K562 (cell line): Measurements from ENCODE around the gene NIPA2. TPM values are rescaled to one million over a fixed set of nuclear protein-coding genes. Genes with fewer than 3 reads are reported as not detected.

Experiments used
- ATAC-seq: fragments of 200-7000 bp; cut with Tn5 transposase; 3 replicates; pipeline ENCODE4 v1.9.1; 2020; ENCODE audit warnings: moderate library complexity
- BruUV-seq: library from RNA; stranded (reverse); fragments of 400-500 nt; replicated peaks from 2 replicates; lab custom pipeline; 2021; lab: Mats Ljungman, UMichigan
- CTCF ChIA-PET: fragments of 300-600 bp; formaldehyde crosslinking; extraction: SDS; loops from one replicate; lab custom pipeline; 2021; ENCODE audit warnings: low intra/inter-chr PET ratio; lab: Yijun Ruan, JAX
- POLR2A ChIA-PET: fragments of 300-600, 350-650 bp; sonication (Branson Sonifier 250); formaldehyde crosslinking; extraction: SDS; loops from one replicate; lab custom pipeline; 2021; ENCODE audit warnings: antibody characterized with exemption, inconsistent platforms; lab: Yijun Ruan, JAX
- DNase-seq, 4 experiments: peaks; one replicate each; pipeline versions ENCODE4 v3.0.0 to v3.0.0-alpha.2; 2011 to 2018; ENCODE audit warnings: low spot score in 3 of 4, mixed read lengths in 3 of 4; ENCODE audit errors: extremely low read depth in 1 of 4
- FAIRE-seq: peaks from 2 replicates; lab custom pipeline; 2011; peaks lifted over from hg19 to GRCh38; lab: Jason Lieb, UNC
- H2AFZ ChIP-seq: 2 replicates; pipeline ENCODE4 v1.6.0; 2011; ENCODE audit warnings: low read depth, low read length, control low read depth, inconsistent platforms
- H3K27ac ChIP-seq: fragments of 200-600 bp; 3 replicates; pipeline ENCODE4 v1.8.0; 2011; ENCODE audit warnings: low read depth, mild to moderate bottlenecking, control low read depth, inconsistent platforms, low read length, moderate library complexity, mixed read lengths; ENCODE audit errors: extremely low read depth
- H3K27me3 ChIP-seq, 2 experiments: fragments of 300-600 bp in 1 of 2; 2 replicates in 1 of 2; 3 replicates in 1 of 2; pipeline versions ENCODE4 v1.6.0 to v1.8.0; 2011; ENCODE audit warnings: inconsistent platforms in 2 of 2, low read length in 2 of 2, mild to moderate bottlenecking in 1 of 2, mixed read lengths in 1 of 2, moderate library complexity in 1 of 2; ENCODE audit not compliant: control insufficient read depth in 2 of 2, insufficient read depth in 2 of 2
- H3K36me3 ChIP-seq: fragments of 300-600 bp; 3 replicates; pipeline ENCODE4 v1.8.0; 2011; ENCODE audit warnings: mild to moderate bottlenecking, low read length, inconsistent platforms; ENCODE audit not compliant: control insufficient read depth, insufficient read depth
- H3K4me1 ChIP-seq, 2 experiments: fragments of 200-600 bp in 1 of 2; replicated peaks in 1 of 2; 2 replicates in 1 of 2; 3 replicates in 1 of 2; pipeline versions ENCODE4 v1.5.1 to v1.8.0; 2011; ENCODE audit warnings: inconsistent platforms in 2 of 2, low read length in 2 of 2, mild to moderate bottlenecking in 1 of 2, mixed read lengths in 1 of 2, moderate library complexity in 1 of 2; ENCODE audit not compliant: control insufficient read depth in 2 of 2, insufficient read depth in 2 of 2
- H3K4me2 ChIP-seq: 2 replicates; pipeline ENCODE4 v1.6.1; 2011; ENCODE audit warnings: low read length, control low read depth, inconsistent platforms, mixed read lengths; ENCODE audit not compliant: insufficient read depth
- H3K4me3 ChIP-seq: fragments of 200-600 bp; sonication (generic), shearing (Covaris generic); 2 replicates; pipeline ENCODE4 v1.5.1; 2016; ENCODE audit warnings: control low read depth, inconsistent platforms
- H3K79me2 ChIP-seq: fragments of 200-600 bp; 3 replicates; pipeline ENCODE4 v1.8.0; 2011; ENCODE audit warnings: low read length, inconsistent platforms; ENCODE audit not compliant: control insufficient read depth, insufficient read depth
- H3K9ac ChIP-seq, 2 experiments: 2 replicates each; pipeline versions ENCODE4 v1.6.0 to v1.6.1; 2011; ENCODE audit warnings: low read depth in 2 of 2, low read length in 2 of 2, control low read depth in 1 of 2, inconsistent platforms in 1 of 2, mild to moderate bottlenecking in 1 of 2, mixed read lengths in 1 of 2; ENCODE audit not compliant: insufficient read depth in 1 of 2
- H3K9me1 ChIP-seq: one replicate; pipeline ENCODE4 v1.6.0; 2011; ENCODE audit warnings: inconsistent platforms, mild to moderate bottlenecking, low read length, moderate library complexity; ENCODE audit not compliant: control insufficient read depth, insufficient read depth
- H3K9me3 ChIP-seq: replicated peaks from 2 replicates; pipeline ENCODE4 v1.5.1; 2011; ENCODE audit warnings: low read depth, low read length, inconsistent platforms; ENCODE audit not compliant: control insufficient read depth, insufficient read depth
- H4K20me1 ChIP-seq: replicated peaks from 2 replicates; pipeline ENCODE4 v1.6.1; 2011; ENCODE audit warnings: low read length, inconsistent platforms, mixed read lengths; ENCODE audit not compliant: control insufficient read depth, insufficient read depth
- C11orf30 ChIP-seq: fragments of 450-650 bp; IDR thresholded peaks from 2 replicates; pipeline ENCODE4 v1.6.1; 2016; ENCODE audit warnings: low read depth, mild to moderate bottlenecking
- ZNF592 ChIP-seq: fragments of 450-650 bp; IDR thresholded peaks from 2 replicates; pipeline ENCODE4 v1.6.1; 2017; ENCODE audit warnings: antibody characterized with exemption, mild to moderate bottlenecking
- WGBS: fragments of 100-300 bp; shearing (Covaris generic); methylation state at CpG from one replicate; pipeline ENCODE4 v1.1.6; 2016; ENCODE audit warnings: low coverage, mixed read lengths; ENCODE audit not compliant: insufficient coverage; ENCODE audit errors: missing lambda C conversion rate; 5-methylcytosine and 5-hydroxymethylcytosine counted together
- in situ Hi-C: fragments of 300-500 bp; cut with MboI; formaldehyde crosslinking; loops from 4 replicates; pipeline ENCODE4 v1.15.0; 2018; ENCODE audit warnings: inconsistent platforms, mixed read lengths
- intact Hi-C: fragments of 100-400 bp; cut with micrococcal nuclease; formaldehyde crosslinking; loops from 2 replicates; pipeline ENCODE4 v1.14.2; 2022
- polyA plus RNA-seq, 8 experiments: library from polyadenylated mRNA; depleted of rRNA in 4 of 8; stranded (reverse) in 5 of 8; unstranded in 3 of 8; fragments of >200 nt; fragmentation: Nextera tagmentation in 2 of 8; fragmentation: Illumina TruSeq in 1 of 8; extraction: Ambion mirVana in 2 of 8; extraction: Trizol in 1 of 8; gene quantifications; 2 replicates each; pipeline versions ENCODE4 v1.2.1 to v1.2.3, GENCODE V29; 2011 to 2014; ENCODE audit warnings: inconsistent platforms in 1 of 8, missing spikeins in 1 of 8
- total RNA-seq, 7 experiments: library from RNA; depleted of rRNA in 6 of 7; stranded (reverse); fragments of >200 nt in 6 of 7; fragmentation: Illumina TruSeq in 2 of 7; extraction: Trizol in 2 of 7; gene quantifications; 2 replicates each; pipeline versions ENCODE4 v1.2.1 to v1.2.3, GENCODE V29; 2011 to 2021; ENCODE audit warnings: low replicate concordance in 1 of 7

Gene NIPA2
- total and polyA plus RNA-seq, 9 of the 15 experiments (the other 6 are each of a cell fraction or from before 2014, with no cell fraction given) = 18.7 to 107 (median 87.3) TPM

GRCh38 chr15:22872936-22873701 lies 34.7 kb downstream of the NIPA2 start:
- ChIA-PET CTCF (no interaction called here), POLR2A (no interaction called here)
- no peak overlapping the region for H3K9ac ChIP-seq
- H3K27ac ChIP-seq = no peak overlapping the region
- FAIRE-seq (no peak), ATAC-seq (no peak), DNase-seq (no peak)
- no peaks in the 10 kb centered on the region for H3K27me3 ChIP-seq
- no TSS peak for BruUV-seq
- no peaks in the 10 kb centered on the region for H3K9me3 ChIP-seq
- peaks cover 39% of the 10 kb centered on the region for H3K36me3 ChIP-seq
- TF ChIP-seq C11orf30 (peak; percentile 28; the same call in 1 of the 2 replicates), ZNF592 (no peak)
- H4K20me1 ChIP-seq = no peaks in the 10 kb centered on the region
- no peaks in the 10 kb centered on the region for H3K79me2 ChIP-seq
- intact Hi-C loops = no loop called here
- H3K9me1 ChIP-seq = peaks cover 4% of the 10 kb centered on the region
- no peak overlapping the region for H3K4me2 ChIP-seq
- in situ Hi-C loops = no loop called here
- H3K4me3 ChIP-seq = no peak overlapping the region
- H2AFZ ChIP-seq = no peak overlapping the region
- no peaks in the 10 kb centered on the region for H3K4me1 ChIP-seq
- 70% methylated on average over 17 of the region's 17 CpGs for WGBS
